Measurements from ENCODE around the gene KIAA0586.
"Not testable (repeated sequence)": the region's sequence is repeated elsewhere in the genome, so short reads cannot be mapped to it uniquely, and the experiment has no call there.

Gene KIAA0586

GRCh38 chr14:58398895-58399294 lies 28.6 kb upstream of the KIAA0586 start:
- CTCF ChIA-PET, result interaction anchor here (5.7 kb wide), 1 partner anchor 25 kb away, joined by 33 read pairs; no protein-coding TSS in a partner anchor
- POLR2A ChIA-PET, result no interaction called here
- TF ChIP-seq CTCF (IDR thresholded peaks at IDR 0.05; ENCODE audit: control extremely low read depth, extremely low read depth, low read depth, missing control alignments), result no peak
- DNase-seq (ENCODE audit: extremely low spot score), result no peak

DNA sequence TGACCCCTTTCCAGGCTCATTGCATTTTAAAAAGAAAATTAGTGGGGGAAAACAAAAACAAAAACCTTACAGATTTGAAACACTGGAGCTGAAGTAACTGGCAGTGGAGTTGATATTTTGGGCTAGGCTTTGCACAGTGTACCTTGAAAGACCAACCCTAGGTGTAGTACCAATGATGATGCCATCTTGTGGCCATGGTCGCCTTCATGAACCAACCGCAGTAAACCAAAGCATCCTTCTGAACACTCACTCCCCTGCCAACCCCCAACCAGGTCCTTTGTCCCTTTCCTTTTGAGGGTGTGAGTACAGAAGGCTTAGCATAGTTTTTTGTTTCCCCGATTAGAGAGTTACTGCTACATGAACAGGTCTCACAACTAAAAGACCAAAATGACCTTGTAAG lies 25.9 kb upstream of the KIAA0586 start:
- no peak for TF ChIP-seq CTCF (IDR thresholded peaks at IDR 0.05; ENCODE audit: control extremely low read depth, extremely low read depth, low read depth, missing control alignments)
- POLR2A ChIA-PET, result no interaction called here
- CTCF ChIA-PET, result interaction anchor here (1.0 to 1.7 kb wide), 2 partner anchors 9 to 12 kb away, joined by 3 to 6 read pairs; no protein-coding TSS in a partner anchor
- DNase-seq (ENCODE audit: extremely low spot score), result no peak

GRCh38 chr14:58408681-58409215 lies 18.8 kb upstream of the KIAA0586 start:
- CTCF ChIA-PET, result interaction anchor here (3.5 kb wide), 1 partner anchor 13 kb away, joined by 27 read pairs; the partner anchor contains the start of gene TOMM20L

GRCh38 chr14:58414845-58415244 lies 12.7 kb upstream of the KIAA0586 start:
- DNase-seq (ENCODE audit: extremely low spot score), result no peak
- ChIA-PET CTCF (no interaction called here), POLR2A (no interaction called here)
- TF ChIP-seq CTCF (IDR thresholded peaks at IDR 0.05; ENCODE audit: control extremely low read depth, extremely low read depth, low read depth, missing control alignments), result no peak

More at GRCh38 chr14:58408681-58409215, 18.8 kb upstream of the KIAA0586 start:
- POLR2A ChIA-PET, result no interaction called here
- no peak for TF ChIP-seq CTCF (IDR thresholded peaks at IDR 0.05; ENCODE audit: control extremely low read depth, extremely low read depth, low read depth, missing control alignments)
- DNase-seq (ENCODE audit: extremely low spot score), result no peak

DNA sequence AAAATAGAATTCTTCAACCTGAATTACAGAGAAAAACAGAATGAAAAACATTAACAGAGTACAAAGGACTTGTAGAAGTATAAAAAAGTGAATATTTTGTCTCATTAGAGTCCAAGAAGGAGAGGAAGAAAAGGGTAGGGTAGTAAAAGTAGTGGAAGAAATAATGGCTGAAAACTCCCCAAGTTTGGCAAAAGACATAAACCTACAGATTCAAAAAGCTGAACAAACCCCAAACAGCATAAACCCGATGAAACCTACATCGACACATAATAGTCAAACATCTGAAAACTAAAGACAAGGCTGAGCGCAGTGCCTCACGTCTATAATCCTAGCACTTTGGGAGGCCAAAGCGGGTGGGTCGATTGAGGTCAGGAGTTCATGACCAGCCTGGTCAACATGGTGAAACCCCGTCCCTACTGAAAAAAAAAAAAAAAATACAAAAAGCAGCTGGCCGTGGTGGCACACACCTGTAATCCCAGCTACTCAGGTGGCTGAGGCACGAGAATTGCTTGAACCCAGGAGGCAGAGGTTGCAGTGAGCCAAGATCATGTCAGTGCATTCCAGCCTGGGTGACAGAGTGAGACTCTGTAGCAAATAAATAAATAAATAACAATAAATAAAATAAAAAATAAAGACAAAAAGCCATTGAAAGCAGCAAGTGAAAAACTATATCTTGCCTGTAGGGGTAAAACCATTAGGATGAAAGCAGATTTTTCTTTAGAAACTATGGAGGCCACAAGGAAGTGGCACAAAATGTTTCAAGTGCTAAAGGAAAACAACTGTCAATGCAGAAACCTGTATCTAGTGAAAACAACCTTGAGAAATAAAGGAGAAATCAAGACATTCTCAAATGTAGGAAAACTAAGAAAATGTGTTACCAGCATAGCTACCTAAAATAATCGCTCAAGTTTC lies 11.6 kb upstream of the KIAA0586 start:
- ChIA-PET CTCF (interaction anchor here (1.4 kb wide), 1 partner anchor 10 kb away, joined by 3 read pairs; no protein-coding TSS in a partner anchor), POLR2A (no interaction called here)
- TF ChIP-seq CTCF (IDR thresholded peaks at IDR 0.05; ENCODE audit: control extremely low read depth, extremely low read depth, low read depth, missing control alignments), result no peak
- DNase-seq (ENCODE audit: extremely low spot score), result no peak

DNA sequence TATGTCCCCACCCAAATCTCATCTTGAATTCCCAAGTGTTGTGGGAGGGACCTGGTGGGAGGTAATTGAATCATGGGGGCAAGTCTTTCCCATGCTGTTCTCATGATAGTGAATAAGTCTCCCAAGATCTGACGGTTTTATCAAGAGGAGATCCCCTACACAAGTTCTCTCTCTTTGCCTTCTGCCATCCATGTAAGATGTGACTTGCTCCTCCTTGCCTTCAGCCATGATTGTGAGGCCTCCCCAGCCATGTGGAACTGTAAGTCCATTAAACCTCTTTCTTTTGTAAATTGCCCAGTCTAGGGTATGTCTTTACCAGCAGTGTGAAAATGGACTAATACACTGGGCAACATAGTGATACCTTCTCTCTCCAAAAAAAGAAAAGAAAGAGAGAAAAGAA lies 10.6 kb upstream of the KIAA0586 start:
- not testable (repeated sequence) for DNase-seq (ENCODE audit: extremely low spot score)
- POLR2A ChIA-PET, result interaction anchor here (0.6 kb wide), 2 partner anchors 9 to 59 kb away, joined by 6 to 7 read pairs; no protein-coding TSS in a partner anchor
- CTCF ChIA-PET, result interaction anchor here (0.7 to 1.4 kb wide), 2 partner anchors 9 to 22 kb away, joined by 3 read pairs; partner anchors contain the start of gene TOMM20L

Data from GM10248 (cell line).